GM23248 (cell line): ENCODE measurements around the gene JCAD. TPM values are rescaled to one million over a fixed set of nuclear protein-coding genes. Genes with fewer than 3 reads are reported as not detected.
"Not testable (repeated sequence)": the region's sequence is repeated elsewhere in the genome, so short reads cannot be mapped to it uniquely, and the experiment has no call there.

ENCODE experiments used
- DNase-seq: peaks from one replicate; pipeline ENCODE4 v3.0.0-alpha.2; 2015
- H2AFZ ChIP-seq: fragments of 200-600 bp; sonication (generic); 2 replicates; pipeline ENCODE4 v1.6.1; 2016; ENCODE audit warnings: antibody characterized with exemption
- H3F3A ChIP-seq: fragments of 200-600 bp; sonication (generic); 2 replicates; pipeline ENCODE4 v1.6.1; 2016; ENCODE audit warnings: mild to moderate bottlenecking, antibody characterized with exemption, mixed run types; ENCODE audit not compliant: insufficient read depth
- H3K27ac ChIP-seq: fragments of 200-600 bp; sonication (generic); 2 replicates; pipeline ENCODE4 v1.5.1; 2016; ENCODE audit warnings: mild to moderate bottlenecking
- H3K27me3 ChIP-seq: fragments of 200-600 bp; sonication (generic); replicated peaks from 2 replicates; pipeline ENCODE4 v1.6.1; 2016; ENCODE audit warnings: mild to moderate bottlenecking; ENCODE audit not compliant: insufficient read depth
- H3K36me3 ChIP-seq: fragments of 200-600 bp; sonication (generic); 2 replicates; pipeline ENCODE4 v1.6.1; 2016; ENCODE audit warnings: low read depth, mild to moderate bottlenecking
- H3K4me1 ChIP-seq: fragments of 200-600 bp; sonication (generic); 2 replicates; pipeline ENCODE4 v1.6.1; 2016; ENCODE audit warnings: mild to moderate bottlenecking; ENCODE audit not compliant: insufficient read depth
- H3K4me2 ChIP-seq: fragments of 200-600 bp; sonication (generic); one replicate; pipeline ENCODE4 v1.6.1; 2016; ENCODE audit warnings: mild to moderate bottlenecking; ENCODE audit not compliant: unreplicated experiment
- H3K4me3 ChIP-seq: fragments of 200-600 bp; sonication (generic); 2 replicates; pipeline ENCODE4 v1.5.1; 2016; ENCODE audit warnings: mild to moderate bottlenecking
- H3K79me2 ChIP-seq: fragments of 200-600 bp; sonication (generic); 2 replicates; pipeline ENCODE4 v1.6.1; 2016; ENCODE audit warnings: mild to moderate bottlenecking; ENCODE audit not compliant: insufficient read depth
- H3K9ac ChIP-seq: fragments of 200-600 bp; sonication (generic); 2 replicates; pipeline ENCODE4 v1.6.1; 2016; ENCODE audit warnings: mild to moderate bottlenecking
- H3K9me2 ChIP-seq: fragments of 200-600 bp; sonication (generic); 2 replicates; pipeline ENCODE4 v1.6.1; 2016; ENCODE audit warnings: mixed run types, mild to moderate bottlenecking, moderate library complexity; ENCODE audit not compliant: insufficient read depth
- H3K9me3 ChIP-seq: fragments of 200-600 bp; sonication (generic); one replicate; pipeline ENCODE4 v1.6.1; 2017; ENCODE audit warnings: low read depth
- H4K20me1 ChIP-seq: fragments of 200-600 bp; sonication (generic); 2 replicates; pipeline ENCODE4 v1.6.0; 2016; ENCODE audit not compliant: insufficient read depth
- EZH2 ChIP-seq: fragments of 200-600 bp; sonication (generic); IDR thresholded peaks from 2 replicates; pipeline ENCODE4 v1.6.1; 2018; ENCODE audit warnings: antibody characterized with exemption, mild to moderate bottlenecking; ENCODE audit not compliant: insufficient read depth, poor library complexity, severe bottlenecking
- EZH2phosphoT487 ChIP-seq: fragments of 200-600 bp; sonication (generic); IDR thresholded peaks from 2 replicates; pipeline ENCODE4 v1.6.1; 2018; ENCODE audit warnings: antibody characterized with exemption, moderate library complexity, mild to moderate bottlenecking, low read depth; ENCODE audit not compliant: insufficient read depth
- WGBS, 2 experiments: methylation state at CpG; one replicate each; pipeline ENCODE4 v1.1.6; 2015 to 2017; ENCODE audit warnings: low lambda C conversion rate in 2 of 2, low coverage in 1 of 2; ENCODE audit errors: missing lambda C conversion rate in 2 of 2; 5-methylcytosine and 5-hydroxymethylcytosine counted together
- in situ Hi-C: fragments of 300-500 bp; cut with MboI; formaldehyde crosslinking; loops from 2 replicates; pipeline ENCODE4 v1.15.0; 2020
- polyA plus RNA-seq: library from polyadenylated mRNA; unstranded; fragments of >200 nt; fragmentation: Nextera tagmentation; extraction: Ambion mirVana; gene quantifications from 2 replicates; pipeline ENCODE4 v1.2.1, GENCODE V29; 2016
- total RNA-seq: library from RNA; depleted of rRNA; stranded (reverse); fragments of >200 nt; shearing (Covaris generic); gene quantifications from 2 replicates; pipeline ENCODE4 v1.2.3, GENCODE V29; 2014

JCAD gene
- total and polyA plus RNA-seq, 2 experiments from 2014 or later, result 17.1 to 24.3 TPM

GRCh38 chr10:29981510-29981909, 77.9 kb downstream of the JCAD start:
- Histone ChIP-seq H3K36me3 (no peaks in the 10 kb centered on the region), H3K27me3 (no peaks in the 10 kb centered on the region), H4K20me1 (no peaks in the 10 kb centered on the region), H3K9ac (no peak overlapping the region), H3K27ac (no peak overlapping the region), H3K9me2 (no peaks in the 10 kb centered on the region), H3K79me2 (no peaks in the 10 kb centered on the region), H2AFZ (no peak overlapping the region), H3K4me1 (no peaks in the 10 kb centered on the region), H3K9me3 (no peaks in the 10 kb centered on the region), H3K4me2 (no peak overlapping the region), H3K4me3 (no peak overlapping the region), H3F3A (no peaks in the 10 kb centered on the region)
- in situ Hi-C loops, result no loop called here
- WGBS, 2 experiments, result 69 to 71% methylated on average over 3 of the region's 3 CpGs
- DNase-seq, result no peak
- TF ChIP-seq EZH2phosphoT487, result no peak
- no peak for TF ChIP-seq EZH2

GRCh38 chr10:29980084-29980483, 79.3 kb downstream of the JCAD start:
- H3K27me3 ChIP-seq, result no peaks in the 10 kb centered on the region
- no peaks in the 10 kb centered on the region for H3F3A ChIP-seq
- no peak for TF ChIP-seq EZH2phosphoT487
- no peaks in the 10 kb centered on the region for H3K9me3 ChIP-seq
- no peaks in the 10 kb centered on the region for H4K20me1 ChIP-seq
- no peaks in the 10 kb centered on the region for H3K9me2 ChIP-seq
- no peaks in the 10 kb centered on the region for H3K4me1 ChIP-seq
- H3K9ac ChIP-seq, result no peak overlapping the region
- no peak overlapping the region for H3K4me2 ChIP-seq
- no peak overlapping the region for H3K27ac ChIP-seq
- WGBS, 2 experiments, result 81 to 94% methylated on average over 2 of the region's 2 CpGs
- in situ Hi-C loops, result no loop called here
- H3K79me2 ChIP-seq, result no peaks in the 10 kb centered on the region
- H3K4me3 ChIP-seq, result no peak overlapping the region
- no peak overlapping the region for H2AFZ ChIP-seq
- no peaks in the 10 kb centered on the region for H3K36me3 ChIP-seq
- DNase-seq, result no peak

GRCh38 chr10:29979421-29979779, 80.0 kb downstream of the JCAD start:
- H3K79me2 ChIP-seq, H3K27me3 ChIP-seq, H3K9me3 ChIP-seq, H3K9me2 ChIP-seq, H3F3A ChIP-seq, in situ Hi-C loops, H4K20me1 ChIP-seq, H3K4me2 ChIP-seq, H2AFZ ChIP-seq, H3K27ac ChIP-seq, DNase-seq, H3K4me1 ChIP-seq, H3K4me3 ChIP-seq, H3K36me3 ChIP-seq, H3K9ac ChIP-seq: not testable (repeated sequence)
- WGBS, 2 experiments, result 81 to 87% methylated on average over 2 of the region's 2 CpGs

- Histone ChIP-seq H3K4me1 (no peaks in the 10 kb centered on the region), H3K4me3 (no peak overlapping the region), H3K9me2 (no peaks in the 10 kb centered on the region), H3K36me3 (no peaks in the 10 kb centered on the region), H3K9ac (no peak overlapping the region), H3K27me3 (0 out of 2 replicates have a peak, but pooled peaks cover 9% of the 10 kb centered on the region), H3K79me2 (no peaks in the 10 kb centered on the region), H3K9me3 (no peaks in the 10 kb centered on the region), H4K20me1 (no peaks in the 10 kb centered on the region), H2AFZ (no peak overlapping the region), H3K4me2 (no peak overlapping the region), H3F3A (no peaks in the 10 kb centered on the region), H3K27ac (no peak overlapping the region)
- TF ChIP-seq EZH2phosphoT487 (no peak), EZH2 (no peak)
- 66 to 73% methylated on average over 4 of the region's 4 CpGs for WGBS, 2 experiments
- in situ Hi-C loops, result no loop called here
- DNase-seq, result no peak
Measured at GRCh38 chr10:29977171-29977570, 82.2 kb downstream of the JCAD start.

GRCh38 chr10:29976134-29976533, 83.3 kb downstream of the JCAD start:
- H3F3A ChIP-seq, result no peaks in the 10 kb centered on the region
- H3K4me3 ChIP-seq, result no peak overlapping the region
- no peak overlapping the region for H3K9ac ChIP-seq
- H3K4me2 ChIP-seq, result no peak overlapping the region
- H2AFZ ChIP-seq, result no peak overlapping the region
- no peaks in the 10 kb centered on the region for H3K9me2 ChIP-seq
- H3K79me2 ChIP-seq, result no peaks in the 10 kb centered on the region
- 0 out of 2 replicates have a peak, but pooled peaks cover 9% of the 10 kb centered on the region for H3K27me3 ChIP-seq
- WGBS, 2 experiments, result 50 to 53% methylated on average over 2 of the region's 2 CpGs
- TF ChIP-seq EZH2phosphoT487 (no peak), EZH2 (no peak)
- DNase-seq, result no peak
- H3K4me1 ChIP-seq, result no peaks in the 10 kb centered on the region
- in situ Hi-C loops, result no loop called here
- no peaks in the 10 kb centered on the region for H4K20me1 ChIP-seq
- H3K9me3 ChIP-seq, result no peaks in the 10 kb centered on the region
- H3K36me3 ChIP-seq, result no peaks in the 10 kb centered on the region
- H3K27ac ChIP-seq, result no peak overlapping the region
